Measurements from ENCODE around the gene NINJ2.

NINJ2 gene

DNA sequence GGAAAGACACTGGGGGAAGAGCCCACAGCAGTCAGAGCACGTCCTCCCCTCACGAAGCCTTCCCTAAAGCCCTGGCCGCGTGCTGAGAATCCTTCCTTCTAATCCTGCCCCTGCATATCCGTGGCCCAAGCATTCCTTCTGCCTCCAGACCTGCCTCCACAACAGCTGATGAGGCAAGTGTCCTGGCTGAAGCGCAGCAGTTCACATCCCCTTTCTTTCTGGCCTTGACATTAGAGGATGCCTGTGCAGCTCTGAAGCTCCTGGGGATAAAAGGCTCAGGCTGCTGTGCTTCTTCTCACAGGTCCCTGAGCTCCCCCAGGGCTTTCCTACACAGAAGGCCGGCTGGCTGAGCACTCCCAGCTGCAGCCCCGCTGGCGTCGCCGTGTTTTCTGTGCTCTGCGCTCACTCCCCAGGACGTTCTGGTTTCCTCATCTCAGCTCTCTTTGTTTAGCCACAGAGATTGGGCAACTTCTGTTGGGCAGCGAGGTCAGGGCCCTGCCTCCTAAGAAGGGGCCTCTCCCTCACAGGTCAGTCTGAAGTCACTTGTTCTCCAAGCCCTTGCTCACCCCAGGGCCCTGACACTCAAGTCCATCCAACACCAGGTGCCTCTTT lies 45.8 kb downstream of the NINJ2 start:
- DNase-seq (ENCODE audit: low read depth in 2 of 3, low spot score in 2 of 3), result no peak

GRCh38 chr12:615620-616019 lies 47.6 kb downstream of the NINJ2 start:
- DNase-seq (ENCODE audit: low read depth in 2 of 3, low spot score in 2 of 3), result no peak

GRCh38 chr12:614411-614970 lies 48.8 kb downstream of the NINJ2 start:
- DNase-seq (ENCODE audit: low read depth in 2 of 3, low spot score in 2 of 3), result no peak

- no peak for DNase-seq (ENCODE audit: low read depth in 2 of 3, low spot score in 2 of 3)
Measured at GRCh38 chr12:613996-614395, 49.2 kb downstream of the NINJ2 start.

DNA sequence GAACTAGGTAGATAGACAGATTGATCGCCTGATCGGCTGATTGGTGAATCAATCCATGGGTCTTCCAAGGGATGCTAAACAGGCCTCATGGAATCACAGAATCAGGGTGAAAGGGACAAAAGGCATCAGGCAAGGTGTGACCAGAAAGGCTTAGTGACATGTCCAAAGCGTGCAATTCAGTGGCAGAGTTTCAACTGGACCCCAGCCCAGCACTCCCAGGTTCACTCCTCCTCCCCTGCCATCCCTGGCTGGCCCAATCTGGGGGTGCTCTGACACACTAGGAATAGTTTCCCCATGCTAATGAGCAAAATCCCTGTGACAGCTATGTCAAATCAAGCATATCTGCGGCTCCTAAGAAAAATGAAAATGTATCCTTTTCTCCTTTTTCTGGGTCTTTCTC lies 50.4 kb downstream of the NINJ2 start:
- no peak for DNase-seq (ENCODE audit: low read depth in 2 of 3, low spot score in 2 of 3)

DNA sequence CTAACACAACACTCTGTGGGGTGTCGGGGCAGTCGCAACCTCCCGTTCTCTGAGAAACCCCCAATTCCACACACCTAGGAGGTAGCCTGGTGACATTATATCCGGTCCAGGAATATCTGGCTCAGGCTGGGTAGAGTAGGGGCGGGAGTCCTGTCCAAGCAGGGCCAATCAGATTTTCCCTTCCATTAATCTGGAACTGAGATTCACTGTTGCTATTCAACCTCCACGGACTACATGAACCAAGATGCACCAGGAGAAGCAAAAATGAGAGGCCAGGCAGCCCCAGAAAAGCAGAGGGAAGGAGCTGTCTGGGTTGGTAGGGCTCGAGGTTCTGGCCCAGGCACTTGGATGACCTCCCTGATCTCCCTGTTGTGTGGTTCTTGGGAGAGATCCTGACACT lies 51.0 kb downstream of the NINJ2 start:
- no peak for DNase-seq (ENCODE audit: low read depth in 2 of 3, low spot score in 2 of 3)

GRCh38 chr12:611721-612120 lies 51.5 kb downstream of the NINJ2 start:
- DNase-seq (ENCODE audit: low read depth in 2 of 3, low spot score in 2 of 3), result no peak

- DNase-seq (ENCODE audit: low read depth in 2 of 3, low spot score in 2 of 3), result no peak
Measured at GRCh38 chr12:608921-609320, 54.3 kb downstream of the NINJ2 start.

GRCh38 chr12:608413-608812 lies 54.8 kb downstream of the NINJ2 start:
- no peak for DNase-seq (ENCODE audit: low read depth in 2 of 3, low spot score in 2 of 3)

DNA sequence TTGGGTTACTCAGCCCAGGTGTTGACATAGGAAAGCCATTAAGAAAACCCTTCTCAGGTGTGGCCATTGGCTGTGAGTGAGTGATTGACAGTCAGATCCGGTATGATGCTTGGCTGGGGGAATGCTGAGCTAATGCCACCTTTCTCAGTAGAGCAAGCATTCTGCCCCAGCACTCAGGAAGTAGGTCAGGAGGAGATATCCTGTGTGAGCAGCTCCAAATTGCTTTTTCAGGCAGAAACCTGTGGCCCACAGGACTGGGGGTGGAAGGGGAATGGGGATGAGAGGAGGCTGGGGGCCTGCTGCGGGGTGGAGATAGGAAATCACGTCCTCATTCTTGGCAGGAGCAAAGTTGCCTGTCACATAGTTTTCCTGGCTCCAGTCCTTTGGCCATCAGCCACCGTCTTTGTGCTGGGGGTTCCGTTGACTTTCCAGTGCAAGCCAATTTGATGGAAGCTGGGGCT lies 55.7 kb downstream of the NINJ2 start:
- no peak for DNase-seq (ENCODE audit: low read depth in 2 of 3, low spot score in 2 of 3)

- no peak for DNase-seq (ENCODE audit: low read depth in 2 of 3, low spot score in 2 of 3)
Measured at GRCh38 chr12:604956-605355, 58.3 kb downstream of the NINJ2 start.

DNA sequence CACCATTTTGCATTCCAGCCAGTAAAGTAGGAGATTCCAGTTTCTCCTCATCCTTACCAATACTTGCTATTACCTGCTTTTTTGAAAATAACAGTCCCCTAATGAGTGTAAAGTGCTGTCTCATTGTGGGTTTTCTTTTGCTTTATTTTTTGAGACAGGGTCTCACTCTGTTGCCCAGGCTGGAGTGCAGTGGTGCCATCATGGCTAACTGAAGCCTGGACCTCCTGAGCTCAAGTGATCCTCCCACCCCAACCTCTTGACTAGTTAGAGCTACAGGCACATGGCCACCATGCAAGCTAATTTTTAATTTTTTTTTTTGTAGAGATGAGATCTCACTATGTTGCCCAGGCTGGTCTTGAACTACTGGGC lies 60.6 kb downstream of the NINJ2 start:
- DNase-seq (ENCODE audit: low read depth in 2 of 3, low spot score in 2 of 3), result no peak

GRCh38 chr12:601976-602699 lies 61.1 kb downstream of the NINJ2 start:
- DNase-seq (ENCODE audit: low read depth in 2 of 3, low spot score in 2 of 3), result no peak

GRCh38 chr12:599756-600155 lies 63.5 kb downstream of the NINJ2 start:
- no peak for DNase-seq (ENCODE audit: low read depth in 2 of 3, low spot score in 2 of 3)

GRCh38 chr12:597926-598568 lies 65.2 kb downstream of the NINJ2 start:
- DNase-seq (ENCODE audit: low read depth in 2 of 3, low spot score in 2 of 3), result no peak

DNA sequence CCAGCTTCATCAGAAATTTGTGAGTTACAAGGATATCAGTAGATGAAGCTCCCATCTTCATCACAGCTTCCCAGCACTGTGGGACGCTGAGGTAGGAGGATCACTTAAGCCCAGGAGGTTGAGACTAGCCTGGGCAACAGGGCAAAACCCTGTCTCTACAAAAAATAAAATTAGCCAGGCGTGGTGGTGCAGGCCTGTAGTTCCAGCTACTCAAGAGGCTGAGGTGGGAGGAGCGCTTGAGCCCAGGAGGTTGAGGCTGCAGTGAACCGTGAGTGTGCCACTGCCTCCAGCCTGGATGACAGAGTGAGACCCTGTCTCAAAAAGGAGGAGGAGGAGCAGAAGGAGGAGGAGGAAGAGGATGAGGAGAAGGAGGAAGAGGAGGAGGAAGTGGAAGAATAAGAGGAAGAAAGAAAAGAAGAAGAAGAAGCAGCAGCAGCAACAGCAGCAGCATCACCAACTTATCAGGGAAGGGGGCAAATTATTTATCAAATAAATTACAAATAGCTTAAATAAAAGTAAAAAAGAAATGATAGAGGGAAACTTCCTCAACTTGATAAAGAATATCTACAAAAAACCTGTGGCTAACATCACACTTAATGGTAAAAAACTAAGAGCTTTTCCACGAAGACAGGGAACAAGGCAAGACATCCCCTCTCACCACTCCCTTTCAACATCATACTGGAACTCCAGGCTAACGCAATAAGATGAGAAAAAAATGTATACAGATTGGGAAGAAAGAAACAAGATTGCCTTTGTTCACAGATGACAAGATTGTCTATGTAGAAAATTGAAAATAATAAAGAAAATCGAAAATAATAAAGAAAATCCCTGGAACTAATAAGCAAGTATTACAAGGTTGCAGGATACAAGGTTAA lies 69.6 kb downstream of the NINJ2 start:
- no peak for DNase-seq (ENCODE audit: low read depth in 2 of 3, low spot score in 2 of 3)

DNA sequence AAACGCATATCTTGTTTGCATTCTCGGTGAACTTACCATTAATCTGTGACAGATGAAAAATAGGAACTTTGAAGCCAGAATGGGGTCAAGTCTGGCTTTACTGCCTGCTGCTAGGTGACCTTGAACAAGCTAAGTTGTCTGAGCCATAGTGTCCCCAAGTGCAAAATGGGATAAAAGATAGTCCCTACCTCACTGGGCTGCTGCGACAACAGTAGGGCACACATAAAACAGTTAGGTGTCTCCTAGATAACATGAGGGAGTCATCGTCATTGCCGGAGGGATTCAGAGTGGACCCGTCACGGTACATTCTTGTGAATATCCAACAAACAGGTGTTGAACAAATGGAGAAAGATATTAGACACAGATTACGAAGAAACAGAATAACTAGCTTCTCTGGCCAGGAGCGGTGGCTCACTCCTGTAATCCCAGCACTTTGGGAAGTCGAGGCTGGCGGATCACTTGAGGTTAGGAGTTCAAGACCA lies 71.2 kb downstream of the NINJ2 start:
- no peak for DNase-seq (ENCODE audit: low read depth in 2 of 3, low spot score in 2 of 3)

DNA sequence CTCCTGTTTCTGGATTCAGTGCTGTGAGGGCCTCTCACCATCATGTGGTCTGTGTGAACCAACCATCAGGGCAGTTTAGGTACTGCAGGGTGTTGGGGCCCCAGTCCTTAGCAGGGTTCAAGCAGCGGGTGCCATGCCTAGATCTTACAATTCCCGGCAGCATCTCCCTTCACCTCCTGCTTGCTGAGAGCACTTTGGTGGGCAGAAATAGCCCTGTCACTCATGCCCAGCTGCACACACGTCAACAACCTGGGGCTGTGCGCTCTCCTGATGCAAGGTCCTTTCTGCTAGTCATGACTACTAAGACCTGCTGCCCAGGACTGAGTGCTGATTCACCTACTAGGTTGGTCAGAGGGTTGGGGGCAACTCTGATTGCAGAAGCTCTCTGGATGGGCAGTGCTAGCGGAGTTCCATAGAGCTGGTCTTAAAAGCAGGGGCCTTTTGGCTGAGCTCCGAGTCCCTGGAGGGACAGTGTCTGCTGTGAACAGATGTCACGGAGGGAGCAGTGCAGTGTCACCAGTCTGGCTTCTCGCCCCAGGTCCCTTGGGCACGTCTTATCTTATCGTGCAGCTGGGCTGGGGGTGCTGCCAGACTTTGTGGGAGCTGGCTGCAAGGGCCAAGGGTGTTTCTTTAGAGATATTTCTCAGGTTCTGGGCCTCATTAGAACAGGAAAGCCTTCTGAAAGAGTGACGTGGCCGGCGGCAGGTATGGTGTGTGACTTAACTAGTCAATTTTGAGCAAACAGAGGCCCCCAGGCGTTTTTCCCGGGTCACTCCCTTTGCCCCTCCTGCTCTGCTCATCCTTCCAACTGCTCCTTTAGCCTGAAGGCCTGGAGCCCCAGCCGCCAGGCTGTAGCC lies 71.8 kb downstream of the NINJ2 start:
- DNase-seq (ENCODE audit: low read depth in 2 of 3, low spot score in 2 of 3), result no peak

DNA sequence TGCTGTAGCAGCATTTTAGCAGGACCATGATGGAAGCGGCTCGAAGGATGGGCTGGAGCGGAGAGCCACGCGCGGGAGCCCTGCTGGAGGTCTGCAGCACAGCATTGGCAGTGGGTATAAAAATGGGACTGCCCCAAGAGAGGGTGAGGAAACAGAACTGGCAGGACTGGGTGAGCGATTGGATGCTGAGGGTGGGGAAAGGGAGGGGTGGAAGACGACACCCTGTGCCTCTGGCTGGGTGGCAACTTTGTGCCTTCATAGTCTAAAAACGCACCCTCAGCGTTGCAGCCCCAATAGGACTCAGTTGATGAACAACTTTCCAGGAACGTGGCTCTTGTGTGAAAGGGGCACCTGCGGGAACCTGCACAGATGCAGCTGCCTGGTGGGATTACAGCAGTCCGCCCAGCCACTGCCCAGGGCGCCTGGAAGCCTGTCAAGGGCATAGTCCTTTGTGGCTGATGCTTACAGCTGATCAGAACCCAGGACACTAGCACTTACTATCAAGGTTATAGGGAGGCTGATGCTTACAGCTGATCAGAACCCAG lies 73.0 kb downstream of the NINJ2 start:
- DNase-seq (ENCODE audit: low read depth in 2 of 3, low spot score in 2 of 3), result no peak

DNA sequence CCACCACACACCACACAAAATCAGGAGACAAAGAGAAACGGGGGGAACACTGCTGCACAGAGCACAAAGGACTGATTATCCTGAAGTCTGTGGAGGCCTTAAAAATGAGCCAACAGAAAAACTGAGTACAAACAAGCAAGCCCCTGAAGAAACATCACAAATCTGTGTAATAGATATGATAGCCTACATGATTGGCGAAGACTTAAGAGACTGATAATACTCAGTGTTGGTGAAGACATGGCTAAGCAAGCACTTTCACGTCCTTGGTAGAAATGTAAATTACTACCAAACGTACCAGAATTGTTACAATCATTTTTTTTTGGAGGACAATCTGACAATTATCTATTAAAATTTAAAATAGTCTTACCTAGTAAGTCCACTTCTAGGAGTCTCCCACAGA lies 74.6 kb downstream of the NINJ2 start:
- DNase-seq (ENCODE audit: low read depth in 2 of 3, low spot score in 2 of 3), result no peak
